Kidney (tissue), 14 donors: ENCODE data around the gene CPNE8. TPM values are rescaled to one million over a fixed set of nuclear protein-coding genes. Genes with fewer than 3 reads are reported as not detected.

Experiments
- DNase-seq, 5 donors: peaks; one replicate each; pipeline ENCODE4 v3.0.0-alpha.2; 2013 to 2020
- FAIRE-seq: peaks from 2 replicates; lab custom pipeline; 2012; peaks lifted over from hg19 to GRCh38; lab: Jason Lieb, UNC
- H3K27ac ChIP-seq, 2 donors: one replicate each; pipeline ENCODE4 v1.7.0; 2013; ENCODE audit warnings: low read depth in 2 of 2, low read length in 2 of 2, inconsistent platforms in 1 of 2
- H3K27me3 ChIP-seq: one replicate; pipeline ENCODE4 v1.7.1; 2013; ENCODE audit warnings: low read length, inconsistent platforms; ENCODE audit not compliant: control insufficient read depth, insufficient read depth
- H3K36me3 ChIP-seq, 3 donors: one replicate each; pipeline versions ENCODE4 v1.7.0 to v1.7.1; 2013; ENCODE audit warnings: low read length in 3 of 3, control low read depth in 1 of 3, inconsistent platforms in 1 of 3; ENCODE audit not compliant: insufficient read depth in 3 of 3, control insufficient read depth in 2 of 3
- H3K4me1 ChIP-seq, 3 donors: one replicate each; pipeline versions ENCODE4 v1.7.0 to v1.7.1; 2013; ENCODE audit warnings: low read length in 3 of 3, inconsistent platforms in 1 of 3, low read depth in 1 of 3; ENCODE audit not compliant: control insufficient read depth in 2 of 3, insufficient read depth in 2 of 3
- H3K4me3 ChIP-seq, 3 donors: one replicate each; pipeline versions ENCODE4 v1.7.0 to v1.8.1; 2013; ENCODE audit warnings: low read length in 3 of 3, control low read depth in 1 of 3, inconsistent platforms in 1 of 3
- H3K9ac ChIP-seq, 3 donors: one replicate each; pipeline versions ENCODE4 v1.7.0 to v1.7.1; 2013; ENCODE audit warnings: low read length in 3 of 3, control low read depth in 1 of 3, inconsistent platforms in 1 of 3
- H3K9me3 ChIP-seq, 3 donors: one replicate each; pipeline versions ENCODE4 v1.7.0 to v1.7.1; 2013; ENCODE audit warnings: low read length in 3 of 3, control low read depth in 1 of 3, inconsistent platforms in 1 of 3; ENCODE audit not compliant: control insufficient read depth in 2 of 3, insufficient read depth in 1 of 3
- intact Hi-C: fragments of 100-400 bp; cut with DNase I; formaldehyde crosslinking; loops from one replicate; pipeline ENCODE4 v1.11.1; 2022
- polyA plus RNA-seq: library from polyadenylated mRNA; stranded (reverse); fragments of 350-450 nt; fragmentation: Illumina TruSeq; extraction: RNeasy Lipid Tissue Mini Kit (QIAGEN cat#74804); gene quantifications from one replicate; pipeline ENCODE4 v1.2.3, GENCODE V29; 2014; ENCODE audit warnings: low read depth, low replicate concordance; ENCODE audit not compliant: insufficient read depth
- total RNA-seq: library from RNA; stranded (reverse); fragmentation: NEBNext Ultra II Directional; extraction: Animal tissue kit (Norgen Biotek cat#: 25700); gene quantifications from one replicate; pipeline ENCODE4 v1.2.1, GENCODE V29; 2021
- TF ChIP-seq, protein P1 (sequence below): IDR thresholded peaks from 3 replicates; pipeline ENCODE4 v1.5.1; 2012; ENCODE audit warnings: mild to moderate bottlenecking, moderate library complexity, borderline replicate concordance; ENCODE audit not compliant: insufficient read depth; ENCODE audit errors: extremely low read depth
- donor health status: control.
- donor health status: control.
- donor health status: control.
- donor health status: control.
- donor health status: control.
- donor health status: DM: yes; HTN: yes; CAD: no.
- donor health status: Normal renal cell carcinoma (clear cell type).

CPNE8 gene
- total and polyA plus RNA-seq, 2 donors from 2014 or later, result 8.8 to 28.5 TPM

GRCh38 chr12:38720661-38721060, 184.7 kb downstream of the CPNE8 start:
- FAIRE-seq (no peak), DNase-seq (no peak)
- intact Hi-C loops, result no loop called here
- H3K27ac ChIP-seq, result no peak overlapping the region
- H3K4me3 ChIP-seq, result no peak overlapping the region
- no peak overlapping the region for H3K9ac ChIP-seq
- TF ChIP-seq, protein P1, sequence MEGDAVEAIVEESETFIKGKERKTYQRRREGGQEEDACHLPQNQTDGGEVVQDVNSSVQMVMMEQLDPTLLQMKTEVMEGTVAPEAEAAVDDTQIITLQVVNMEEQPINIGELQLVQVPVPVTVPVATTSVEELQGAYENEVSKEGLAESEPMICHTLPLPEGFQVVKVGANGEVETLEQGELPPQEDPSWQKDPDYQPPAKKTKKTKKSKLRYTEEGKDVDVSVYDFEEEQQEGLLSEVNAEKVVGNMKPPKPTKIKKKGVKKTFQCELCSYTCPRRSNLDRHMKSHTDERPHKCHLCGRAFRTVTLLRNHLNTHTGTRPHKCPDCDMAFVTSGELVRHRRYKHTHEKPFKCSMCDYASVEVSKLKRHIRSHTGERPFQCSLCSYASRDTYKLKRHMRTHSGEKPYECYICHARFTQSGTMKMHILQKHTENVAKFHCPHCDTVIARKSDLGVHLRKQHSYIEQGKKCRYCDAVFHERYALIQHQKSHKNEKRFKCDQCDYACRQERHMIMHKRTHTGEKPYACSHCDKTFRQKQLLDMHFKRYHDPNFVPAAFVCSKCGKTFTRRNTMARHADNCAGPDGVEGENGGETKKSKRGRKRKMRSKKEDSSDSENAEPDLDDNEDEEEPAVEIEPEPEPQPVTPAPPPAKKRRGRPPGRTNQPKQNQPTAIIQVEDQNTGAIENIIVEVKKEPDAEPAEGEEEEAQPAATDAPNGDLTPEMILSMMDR, result no peak
- no peaks in the 10 kb centered on the region for H3K36me3 ChIP-seq
- peaks cover 0 to 8% (median 0%) of the 10 kb centered on the region in 3 donors for H3K9me3 ChIP-seq
- H3K27me3 ChIP-seq, result no peaks in the 10 kb centered on the region
- no peaks in the 10 kb centered on the region for H3K4me1 ChIP-seq

DNA sequence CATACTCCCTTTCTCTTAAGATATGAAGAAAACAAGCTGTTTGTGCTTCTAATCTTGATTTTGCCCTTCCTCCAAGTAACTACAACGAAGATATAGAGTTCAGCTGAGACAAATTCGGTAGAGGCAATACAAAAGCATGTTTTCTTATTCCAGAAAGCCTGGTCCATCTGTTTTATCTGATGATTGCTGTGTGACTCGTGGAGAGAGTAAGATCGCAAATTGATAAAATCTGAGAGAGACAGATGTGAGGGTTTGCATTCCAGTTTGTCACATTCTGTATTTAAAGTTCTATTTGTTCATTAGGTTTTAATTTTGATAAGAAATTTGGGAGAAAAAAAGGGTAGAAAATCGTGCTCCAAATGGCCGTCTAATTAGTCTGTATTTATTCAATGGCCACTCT, 192.1 kb downstream of the CPNE8 start:
- FAIRE-seq, result no peak
- no peaks in the 10 kb centered on the region for H3K36me3 ChIP-seq

DNA sequence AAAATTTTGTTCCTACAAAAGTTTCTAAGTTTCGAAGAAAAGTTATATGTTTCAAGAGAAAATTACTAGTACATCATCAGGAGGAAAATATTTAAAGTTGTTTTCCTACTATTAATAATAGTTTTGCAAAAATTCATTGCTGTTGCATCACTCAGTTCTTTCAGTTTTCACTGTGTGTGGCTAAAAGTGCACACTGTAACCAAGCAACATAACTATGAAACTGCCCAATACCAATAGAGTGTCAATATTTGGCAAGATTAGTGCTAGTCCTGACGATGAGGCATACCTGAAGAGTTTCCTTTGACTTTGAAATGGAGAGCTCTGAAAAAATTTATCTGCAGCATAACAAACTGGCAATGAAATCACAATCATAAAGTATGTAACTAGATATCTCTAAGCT, 194.3 kb downstream of the CPNE8 start:
- H3K27me3 ChIP-seq, result no peaks in the 10 kb centered on the region
- H3K4me3 ChIP-seq, result no peak overlapping the region
- H3K27ac ChIP-seq, result no peak overlapping the region
- peaks cover 0 to under 1% (median 0%) of the 10 kb centered on the region in 3 donors for H3K9me3 ChIP-seq
- DNase-seq, result no peak
- no peaks in the 10 kb centered on the region for H3K36me3 ChIP-seq
- H3K9ac ChIP-seq, result no peak overlapping the region
- no peaks in the 10 kb centered on the region for H3K4me1 ChIP-seq
- intact Hi-C loops, result no loop called here
- no peak for FAIRE-seq
- TF ChIP-seq, protein P1, result no peak

More for the DNA sequence above, 192.1 kb downstream of the CPNE8 start:
- TF ChIP-seq, protein P1, result no peak
- DNase-seq, result no peak
- Histone ChIP-seq H3K9me3 (peaks cover 0 to 8% (median 0%) of the 10 kb centered on the region in 3 donors), H3K4me1 (no peaks in the 10 kb centered on the region), H3K4me3 (no peak overlapping the region), H3K27me3 (no peaks in the 10 kb centered on the region), H3K27ac (no peak overlapping the region), H3K9ac (no peak overlapping the region)
- intact Hi-C loops, result no loop called here

GRCh38 chr12:38708466-38708865, 196.9 kb downstream of the CPNE8 start:
- intact Hi-C loops, result no loop called here
- DNase-seq (no peak), FAIRE-seq (no peak)
- TF ChIP-seq, protein P1, result no peak
- H3K4me3 ChIP-seq, result no peak overlapping the region
- H3K36me3 ChIP-seq, result no peaks in the 10 kb centered on the region
- H3K4me1 ChIP-seq, result no peaks in the 10 kb centered on the region
- no peak overlapping the region for H3K9ac ChIP-seq
- H3K27ac ChIP-seq, result no peak overlapping the region
- no peaks in the 10 kb centered on the region for H3K9me3 ChIP-seq
- no peaks in the 10 kb centered on the region for H3K27me3 ChIP-seq
